H1 (cell line): ENCODE results near the gene RERE. TPM values are rescaled to one million over a fixed set of nuclear protein-coding genes. Genes with fewer than 3 reads are reported as not detected.

Source experiments
- CTCF ChIA-PET: fragments of 300-600 bp; sonication (Branson Sonifier 250); formaldehyde crosslinking; loops from one replicate; lab custom pipeline; 2021; ENCODE audit not compliant: partially characterized antibody; lab: Charles Lee
- POLR2A ChIA-PET: fragments of 300-600 bp; sonication (Branson Sonifier 250); formaldehyde crosslinking; loops from one replicate; lab custom pipeline; 2021; ENCODE audit warnings: inconsistent platforms; ENCODE audit not compliant: partially characterized antibody; lab: Charles Lee
- DNase-seq, 2 experiments: peaks; one replicate each; pipeline versions ENCODE4 v3.0.0 to v3.0.0-alpha.2; 2010 to 2022; ENCODE audit warnings: low spot score in 2 of 2, low read depth in 1 of 2, mixed read lengths in 1 of 2
- FAIRE-seq: peaks from 2 replicates; lab custom pipeline; 2011; peaks lifted over from hg19 to GRCh38; lab: Jason Lieb, UNC
- H2AFZ ChIP-seq: 2 replicates; pipeline ENCODE4 v1.8.1; 2012; ENCODE audit warnings: low read length, inconsistent platforms
- H2AK5ac ChIP-seq: 2 replicates; pipeline ENCODE4 v1.6.1; 2013; ENCODE audit warnings: low read depth, low read length
- H2BK120ac ChIP-seq: replicated peaks from 2 replicates; pipeline ENCODE3; 2013; ENCODE audit warnings: low read depth, low read length, inconsistent platforms
- H2BK12ac ChIP-seq: 2 replicates; pipeline ENCODE4 v1.6.1; 2013; ENCODE audit warnings: low read depth, low read length
- H2BK15ac ChIP-seq: 2 replicates; pipeline ENCODE4 v1.6.1; 2013; ENCODE audit warnings: low read length
- H2BK20ac ChIP-seq: 2 replicates; pipeline ENCODE4 v1.6.1; 2013; ENCODE audit warnings: low read length
- H2BK5ac ChIP-seq: 2 replicates; pipeline ENCODE4 v1.6.1; 2013; ENCODE audit warnings: low read depth, low read length
- H3K14ac ChIP-seq: 2 replicates; pipeline ENCODE4 v1.6.1; 2013; ENCODE audit warnings: inconsistent platforms; ENCODE audit not compliant: insufficient read length
- H3K18ac ChIP-seq: 2 replicates; pipeline ENCODE4 v1.6.1; 2013; ENCODE audit warnings: low read length; ENCODE audit errors: extremely low read depth
- H3K23ac ChIP-seq: 2 replicates; pipeline ENCODE4 v1.6.1; 2013; ENCODE audit warnings: inconsistent platforms; ENCODE audit not compliant: insufficient read length
- H3K23me2 ChIP-seq: 2 replicates; pipeline ENCODE4 v1.6.1; 2013; ENCODE audit warnings: low read depth, low read length
- H3K27ac ChIP-seq: 2 replicates; pipeline ENCODE4 v1.6.1; 2011; ENCODE audit warnings: low read depth, low read length, inconsistent platforms
- H3K27me3 ChIP-seq, 4 experiments: replicated peaks in 1 of 4; 1 replicate in 1 of 4; 2 replicates in 3 of 4; pipeline versions ENCODE4 v1.6.1 to v1.8.1; 2011 to 2013; ENCODE audit warnings: low read length in 3 of 4, mild to moderate bottlenecking in 3 of 4, inconsistent platforms in 2 of 4, mixed read lengths in 2 of 4, moderate library complexity in 1 of 4; ENCODE audit not compliant: control insufficient read depth in 3 of 4, insufficient read depth in 3 of 4; ENCODE audit errors: extremely low read depth in 1 of 4
- H3K36me3 ChIP-seq, 4 experiments: 2 replicates each; pipeline versions ENCODE4 v1.6.1 to v1.8.1; 2011 to 2013; ENCODE audit warnings: mild to moderate bottlenecking in 4 of 4, low read length in 3 of 4, moderate library complexity in 2 of 4, control low read depth in 1 of 4, inconsistent platforms in 1 of 4; ENCODE audit not compliant: insufficient read depth in 4 of 4, control insufficient read depth in 2 of 4
- H3K4ac ChIP-seq: replicated peaks from 2 replicates; pipeline ENCODE3; 2013; ENCODE audit warnings: low read length, low read depth, mixed read lengths, inconsistent platforms; ENCODE audit not compliant: insufficient read length
- H3K4me1 ChIP-seq, 4 experiments: replicated peaks in 1 of 4; 1 replicate in 1 of 4; 2 replicates in 3 of 4; pipeline versions ENCODE4 v1.6.1 to v1.8.1; 2011 to 2013; ENCODE audit warnings: low read length in 3 of 4, inconsistent platforms in 2 of 4, mixed read lengths in 1 of 4; ENCODE audit not compliant: insufficient read depth in 4 of 4, control insufficient read depth in 3 of 4
- H3K4me2 ChIP-seq, 2 experiments: 2 replicates each; pipeline versions ENCODE4 v1.6.1 to v1.8.1; 2011 to 2013; ENCODE audit warnings: low read depth in 2 of 2, low read length in 2 of 2, control low read depth in 1 of 2, inconsistent platforms in 1 of 2, mild to moderate bottlenecking in 1 of 2; ENCODE audit not compliant: insufficient read depth in 1 of 2
- H3K4me3 ChIP-seq, 4 experiments: fragments of 200-600, 300-600 bp in 1 of 4; sonication (generic), shearing (Covaris generic), sonication (Bioruptor Twin) in 1 of 4; 2 replicates each; pipeline versions ENCODE4 v1.5.1 to v1.8.1; 2011 to 2016; ENCODE audit warnings: low read length in 4 of 4, low read depth in 3 of 4, control low read depth in 2 of 4, inconsistent platforms in 2 of 4, mild to moderate bottlenecking in 2 of 4, mixed read lengths in 1 of 4, moderate library complexity in 1 of 4; ENCODE audit not compliant: insufficient read depth in 2 of 4; ENCODE audit errors: extremely low read depth in 1 of 4
- H3K56ac ChIP-seq: replicated peaks from 2 replicates; pipeline ENCODE3; 2013; ENCODE audit warnings: low read depth, mild to moderate bottlenecking, mixed read lengths, low read length, inconsistent platforms; ENCODE audit not compliant: insufficient read length
- H3K79me1 ChIP-seq: 2 replicates; pipeline ENCODE4 v1.6.1; 2013; ENCODE audit warnings: low read depth, low read length, control low read depth
- H3K79me2 ChIP-seq, 2 experiments: 2 replicates each; pipeline versions ENCODE4 v1.6.1 to v1.8.1; 2012 to 2013; ENCODE audit warnings: low read length in 2 of 2, mild to moderate bottlenecking in 2 of 2, inconsistent platforms in 1 of 2; ENCODE audit not compliant: insufficient read depth in 2 of 2, control insufficient read depth in 1 of 2
- H3K9ac ChIP-seq, 4 experiments: replicated peaks in 1 of 4; 1 replicate in 1 of 4; 2 replicates in 3 of 4; pipeline versions ENCODE4 v1.6.1 to v1.8.1; 2011 to 2013; ENCODE audit warnings: low read depth in 3 of 4, low read length in 3 of 4, control low read depth in 2 of 4, mild to moderate bottlenecking in 2 of 4, moderate library complexity in 2 of 4, inconsistent platforms in 1 of 4; ENCODE audit errors: extremely low read depth in 1 of 4
- H3K9me3 ChIP-seq, 2 experiments: 2 replicates each; pipeline versions ENCODE4 v1.6.1 to v1.8.1; 2012 to 2013; ENCODE audit warnings: mild to moderate bottlenecking in 2 of 2, moderate library complexity in 2 of 2, control low read depth in 1 of 2, inconsistent platforms in 1 of 2, low read depth in 1 of 2, low read length in 1 of 2, mixed read lengths in 1 of 2; ENCODE audit not compliant: insufficient read depth in 2 of 2
- H4K20me1 ChIP-seq, 2 experiments: replicated peaks in 1 of 2; 2 replicates each; pipeline versions ENCODE3 to v1.8.1; 2011 to 2013; ENCODE audit warnings: inconsistent platforms in 2 of 2, low read length in 2 of 2, mild to moderate bottlenecking in 1 of 2; ENCODE audit not compliant: insufficient read depth in 2 of 2, control insufficient read depth in 1 of 2
- H4K5ac ChIP-seq: 2 replicates; pipeline ENCODE4 v1.6.1; 2013; ENCODE audit warnings: low read length, low read depth, mixed read lengths, inconsistent platforms; ENCODE audit not compliant: insufficient read length
- H4K8ac ChIP-seq: 2 replicates; pipeline ENCODE4 v1.8.0; 2013; ENCODE audit warnings: mild to moderate bottlenecking, moderate library complexity, low read length, inconsistent platforms; ENCODE audit not compliant: insufficient read depth; ENCODE audit errors: extremely low read depth
- H4K91ac ChIP-seq: replicated peaks from 2 replicates; pipeline ENCODE3; 2013; ENCODE audit warnings: low read length, mixed read lengths, inconsistent platforms; ENCODE audit not compliant: insufficient read length
- CBX8 ChIP-seq: fragments of 300-800, 300-1000 bp; sonication (generic); IDR thresholded peaks from 2 replicates; pipeline ENCODE4 v1.7.1; 2016; ENCODE audit warnings: low read depth, low read length, borderline replicate concordance
- CEBPB ChIP-seq: IDR thresholded peaks from 2 replicates; pipeline ENCODE4 v1.6.1; 2012; ENCODE audit warnings: low read depth, low read length
- HDAC2 ChIP-seq, 2 experiments: fragments of 300-600 bp in 1 of 2; sonication (generic) in 1 of 2; IDR thresholded peaks; 2 replicates each; pipeline ENCODE4 v1.6.1; 2011 to 2012; ENCODE audit warnings: low read depth in 2 of 2, low read length in 2 of 2, mild to moderate bottlenecking in 2 of 2, moderate library complexity in 2 of 2, borderline replicate concordance in 1 of 2, inconsistent platforms in 1 of 2
- SP1 ChIP-seq: IDR thresholded peaks from 2 replicates; pipeline ENCODE4 v1.6.1; 2011; ENCODE audit warnings: low read depth, low read length
- TCF12 ChIP-seq: IDR thresholded peaks from 2 replicates; pipeline ENCODE4 v1.6.1; 2011; ENCODE audit warnings: low read depth, mild to moderate bottlenecking, low read length
- USF2 ChIP-seq: IDR thresholded peaks from 2 replicates; pipeline ENCODE4 v1.6.1; 2011; ENCODE audit warnings: low read length, improper control_type of control experiment
- WGBS, 2 experiments: shearing (Covaris generic) in 1 of 2; methylation state at CpG; one replicate each; pipeline versions ENCODE4 v1.1.6 to v1.1.7; 2013 to 2015; ENCODE audit warnings: low lambda C conversion rate in 2 of 2, mixed read lengths in 2 of 2, inconsistent platforms in 1 of 2, low coverage in 1 of 2, missing lambda C conversion rate in 1 of 2; ENCODE audit not compliant: insufficient replicate concordance in 2 of 2, insufficient coverage in 1 of 2, insufficient read length in 1 of 2; ENCODE audit errors: extremely low coverage in 1 of 2, missing lambda C conversion rate in 1 of 2; 5-methylcytosine and 5-hydroxymethylcytosine counted together
- polyA plus RNA-seq, 7 experiments: library from polyadenylated mRNA; depleted of rRNA in 3 of 7; stranded (reverse) in 5 of 7; unstranded in 2 of 7; fragments of >200 nt in 5 of 7; fragments of 200-250 nt in 2 of 7; gene quantifications; 1 replicate in 5 of 7; 2 replicates in 1 of 7; 4 replicates in 1 of 7; pipeline versions ENCODE4 v1.2.1 to v1.2.3, GENCODE V29; 2011 to 2013; ENCODE audit warnings: missing spikeins in 2 of 7, mixed read lengths in 2 of 7
- total RNA-seq: library from RNA; stranded (reverse); fragmentation: NEBNext Ultra II Directional; extraction: Animal tissue kit (Norgen Biotek cat#: 25700); gene quantifications from 2 replicates; pipeline ENCODE4 v1.2.1, GENCODE V29; 2021

Gene RERE
- total and polyA plus RNA-seq, 2 of the 8 experiments (the other 6 are each of a cell fraction or from before 2014, with no cell fraction given): 15.3 to 142 TPM

- no peaks in the 10 kb centered on the region for H3K9me3 ChIP-seq
- no peak overlapping the region for H4K5ac ChIP-seq
- no peak overlapping the region for H3K14ac ChIP-seq
- H3K18ac ChIP-seq: peak overlapping the region; percentile 64; the same call in 1 of the 2 replicates
- no peak overlapping the region for H2BK12ac ChIP-seq
- H3K27me3 ChIP-seq: no peaks in the 10 kb centered on the region
- ChIA-PET CTCF (interaction anchor here (0.6 to 4.8 kb wide), 12 partner anchors 10 to 541 kb away, joined by 3 to 40 read pairs (median 4); no protein-coding TSS in a partner anchor), POLR2A (interaction anchor here (0.7 to 1.4 kb wide), 5 partner anchors 11 to 296 kb away, joined by 3 to 4 read pairs (median 3); no protein-coding TSS in a partner anchor)
- no peak overlapping the region for H2BK15ac ChIP-seq
- DNase-seq (no peak), FAIRE-seq (no peak)
- H2AK5ac ChIP-seq: no peak overlapping the region
- H2BK120ac ChIP-seq: no peak overlapping the region
- H4K91ac ChIP-seq: no peak overlapping the region
- no peak overlapping the region for H3K4ac ChIP-seq
- peaks cover 6% of the 10 kb centered on the region; the same call in 1 of the 2 replicates for H3K79me1 ChIP-seq
- peaks cover 8 to 69% of the 10 kb centered on the region in 2 experiments for H3K79me2 ChIP-seq
- H3K9ac ChIP-seq: no peak overlapping the region
- peaks cover 0 to 4% (median 1%) of the 10 kb centered on the region in 4 experiments; a peak in 1 of 8 replicates for H3K36me3 ChIP-seq
- H4K20me1 ChIP-seq: peaks cover 0 to 9% of the 10 kb centered on the region in 2 experiments
- H3K4me1 ChIP-seq: peaks cover 23 to 47% (median 32%) of the 10 kb centered on the region in 4 experiments
- no peaks in the 10 kb centered on the region for H3K23me2 ChIP-seq
- peak overlapping the region; percentile 37 to 59; a peak in 3 of 4 replicates for H3K4me2 ChIP-seq
- H3K27ac ChIP-seq: 0 out of 2 replicates have a peak overlapping the region, but pooled peaks have one; percentile 1
- no peak overlapping the region for H3K56ac ChIP-seq
- H2BK5ac ChIP-seq: peak overlapping the region; percentile 12; the same call in 1 of the 2 replicates
- H3K23ac ChIP-seq: no peak overlapping the region
- peak overlapping the region in 1 of 4 experiments; percentile 11; a peak in 1 of 8 replicates for H3K4me3 ChIP-seq
- no peak overlapping the region for H4K8ac ChIP-seq
- H2BK20ac ChIP-seq: no peak overlapping the region
- no peak overlapping the region for H2AFZ ChIP-seq
- WGBS, 2 experiments: 64% methylated on average over 5 of the region's 5 CpGs; no CpG with 5 or more reads in 1 of the 2 experiments
- no peak for TF ChIP-seq TCF12
- no peak for TF ChIP-seq USF2
- no peak for TF ChIP-seq CEBPB
- TF ChIP-seq SP1: no peak
- TF ChIP-seq CBX8: no peak
- no peak for TF ChIP-seq HDAC2 (IDR thresholded peaks at IDR 0.05; ENCODE audit: borderline replicate concordance in 1 of 2, low read depth in 2 of 2, low read length in 2 of 2)
Observed at GRCh38 chr1:8407652-8408051, 409.8 kb downstream of the RERE start.
